GM12891 (cell line): Measurements from ENCODE around the gene GPC5.

Source experiments
- POLR2A ChIP-seq: IDR thresholded peaks from 2 replicates; pipeline ENCODE4 v1.6.1; 2011; ENCODE audit warnings: low read depth, low read length, control low read depth
- POLR2AphosphoS5 ChIP-seq: IDR thresholded peaks from 2 replicates; pipeline ENCODE4 v1.6.1; 2011; ENCODE audit warnings: low read depth, low read length, control low read depth
- SPI1 ChIP-seq: IDR thresholded peaks from 2 replicates; pipeline ENCODE4 v1.6.1; 2011; ENCODE audit warnings: low read depth, low read length, control low read depth
- TAF1 ChIP-seq: IDR thresholded peaks from 2 replicates; pipeline ENCODE4 v1.6.1; 2011; ENCODE audit warnings: low read depth, low read length, control low read depth

GRCh38 chr13:91557328-91558090 lies 159.1 kb downstream of the GPC5 start:
- TF ChIP-seq POLR2AphosphoS5: no peak
- TF ChIP-seq POLR2A: no peak
- no peak for TF ChIP-seq TAF1
- TF ChIP-seq SPI1: no peak
